G401 (cell line): Measurements from ENCODE around the gene PTGER3. TPM values are rescaled to one million over a fixed set of nuclear protein-coding genes. Genes with fewer than 3 reads are reported as not detected.
A peak's percentile ranks its signal among the peaks of the same experiment; 100 is the strongest.

Source experiments
- DNase-seq: peaks from one replicate; pipeline ENCODE4 v3.0.0-alpha.2; 2015; ENCODE audit warnings: low spot score
- in situ Hi-C: cut with HindIII; loops from 2 replicates; pipeline ENCODE4 v1.10.0; 2016; ENCODE audit warnings: low sequenced_read_pairs, mixed read lengths
- total RNA-seq: library from RNA; depleted of rRNA; stranded (reverse); fragments of >200 nt; shearing (Covaris generic); gene quantifications from 2 replicates; pipeline ENCODE4 v1.2.3, GENCODE V29; 2014; rRNA removed

PTGER3 gene
- total RNA-seq: not detected in 2 replicates

DNA sequence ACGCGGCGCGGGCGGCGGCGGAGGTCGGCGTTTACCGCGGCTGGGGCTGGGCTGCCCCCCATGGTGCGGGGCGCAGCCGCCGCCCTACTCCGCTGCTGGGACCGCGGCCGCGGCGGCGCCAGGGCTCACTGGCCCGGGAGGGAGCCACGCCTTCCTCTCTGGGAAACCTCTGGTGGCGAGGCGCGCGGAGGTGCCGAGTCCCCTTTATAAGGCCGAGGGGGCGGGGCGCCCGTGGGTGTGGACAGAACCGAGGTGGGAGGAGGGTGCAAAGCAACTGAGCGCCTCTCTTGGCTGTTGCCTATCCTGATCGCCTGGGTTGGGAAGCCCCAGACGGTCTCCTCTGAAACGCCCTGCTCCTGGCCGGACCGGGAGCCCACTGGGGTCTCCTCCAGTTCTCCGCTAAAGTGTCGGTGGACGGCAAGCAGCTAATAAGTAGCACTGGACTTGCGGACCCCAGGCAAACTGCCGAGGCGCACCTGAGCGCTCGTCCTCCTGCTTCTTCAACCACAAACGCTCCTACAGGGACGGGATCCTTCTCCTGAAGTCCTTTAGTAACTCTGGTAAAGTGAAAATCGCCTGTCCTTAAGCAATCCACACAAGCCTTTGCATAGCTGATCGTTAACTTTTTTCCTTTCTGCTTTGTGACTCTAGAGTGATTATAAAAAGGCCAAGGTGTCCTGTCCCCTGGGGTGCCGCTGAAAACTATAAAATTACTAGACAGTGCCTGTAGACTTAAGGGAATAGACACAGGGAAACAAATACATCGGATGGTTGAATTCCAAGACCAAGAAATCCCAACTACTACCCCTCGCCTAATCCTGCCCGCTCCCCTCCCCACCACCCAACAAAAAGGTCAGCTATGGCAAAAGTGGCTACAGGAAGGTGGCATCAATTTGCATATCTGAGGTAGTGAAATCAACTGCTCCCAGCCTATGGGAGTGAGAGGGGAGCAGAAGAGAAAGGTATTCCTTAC, at the start of gene PTGER3:
PTGER3 (minus strand) TSS at position 182 of the 973 bp plus-strand sequence. CDS start 239 bp downstream, outside the sequence.
- in situ Hi-C loops: no loop called here
- DNase-seq: no peak

DNA sequence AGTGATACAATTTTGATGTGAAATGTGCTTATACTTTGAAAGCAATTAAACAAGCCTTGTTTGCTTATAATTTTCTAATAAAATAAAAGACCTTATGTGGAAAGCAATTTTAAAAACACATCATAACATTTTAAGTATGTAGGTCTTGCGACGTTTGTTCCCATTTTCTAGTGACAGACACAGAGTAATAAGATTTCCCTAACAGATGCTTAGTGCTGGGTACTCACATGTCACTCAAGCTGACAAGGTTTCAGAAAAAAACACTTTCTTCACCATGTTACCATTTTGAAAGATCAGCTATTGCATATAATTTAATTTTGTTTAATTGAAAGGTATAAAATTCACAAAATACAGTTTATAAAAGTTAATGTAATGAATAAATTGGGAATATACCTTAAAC, 47.3 kb upstream of the PTGER3 start:
- in situ Hi-C loops: no loop called here
- no peak for DNase-seq

DNA sequence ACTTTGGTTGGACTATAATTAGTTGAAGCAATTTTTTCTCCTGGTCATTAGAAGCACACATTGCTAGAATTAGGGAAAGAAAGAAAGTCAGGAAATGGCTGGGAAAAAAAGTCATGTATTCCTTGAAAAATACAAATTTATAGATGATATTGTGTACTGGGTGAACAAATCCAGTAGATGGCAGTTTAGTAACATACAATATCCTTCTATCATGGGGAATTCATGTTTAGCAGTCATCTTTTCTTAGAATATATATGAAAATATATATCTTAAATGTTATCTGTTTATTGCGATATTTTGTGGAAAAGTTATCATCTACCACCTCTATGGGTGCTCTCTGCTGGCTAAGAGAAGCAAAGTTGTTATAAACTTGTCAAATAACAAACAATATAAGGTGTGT, 46.3 kb upstream of the PTGER3 start:
- peak; percentile 48 for DNase-seq
- in situ Hi-C loops: no loop called here

DNA sequence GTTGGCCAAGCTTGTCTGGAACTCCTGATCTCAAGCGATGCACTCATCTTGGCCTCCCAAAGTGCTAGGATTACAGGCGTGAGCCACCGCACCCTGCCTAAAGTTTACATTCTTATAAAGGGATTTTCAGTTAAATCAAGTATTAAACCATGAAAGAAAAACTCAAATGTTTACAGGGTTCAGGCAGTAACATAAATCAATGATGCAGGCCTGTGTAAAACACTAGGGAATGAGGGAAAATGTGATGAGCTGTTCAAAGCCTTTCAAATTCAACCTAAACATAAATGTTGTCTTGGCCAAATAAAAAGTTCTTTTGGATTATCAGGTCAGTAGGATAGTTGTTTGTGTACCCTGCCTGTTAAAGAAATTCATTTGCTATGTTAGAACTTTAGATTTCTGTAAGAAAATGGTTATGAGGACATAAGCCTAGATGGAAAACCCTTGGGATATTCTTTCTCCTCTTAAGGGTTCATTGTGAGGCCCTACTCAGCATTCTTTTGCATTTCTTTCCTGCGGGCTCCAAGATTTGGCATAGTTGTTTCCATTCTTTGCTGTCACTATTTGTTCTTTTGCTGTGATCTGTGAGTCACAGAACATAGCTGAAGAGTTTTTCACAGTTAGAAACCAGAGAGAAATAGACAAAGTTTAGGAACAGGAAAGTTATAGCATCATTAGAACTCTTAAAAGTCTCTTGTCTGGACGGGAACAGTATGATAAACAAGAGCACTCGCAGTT, 42.1 kb upstream of the PTGER3 start:
- in situ Hi-C loops: no loop called here
- DNase-seq: no peak

DNA sequence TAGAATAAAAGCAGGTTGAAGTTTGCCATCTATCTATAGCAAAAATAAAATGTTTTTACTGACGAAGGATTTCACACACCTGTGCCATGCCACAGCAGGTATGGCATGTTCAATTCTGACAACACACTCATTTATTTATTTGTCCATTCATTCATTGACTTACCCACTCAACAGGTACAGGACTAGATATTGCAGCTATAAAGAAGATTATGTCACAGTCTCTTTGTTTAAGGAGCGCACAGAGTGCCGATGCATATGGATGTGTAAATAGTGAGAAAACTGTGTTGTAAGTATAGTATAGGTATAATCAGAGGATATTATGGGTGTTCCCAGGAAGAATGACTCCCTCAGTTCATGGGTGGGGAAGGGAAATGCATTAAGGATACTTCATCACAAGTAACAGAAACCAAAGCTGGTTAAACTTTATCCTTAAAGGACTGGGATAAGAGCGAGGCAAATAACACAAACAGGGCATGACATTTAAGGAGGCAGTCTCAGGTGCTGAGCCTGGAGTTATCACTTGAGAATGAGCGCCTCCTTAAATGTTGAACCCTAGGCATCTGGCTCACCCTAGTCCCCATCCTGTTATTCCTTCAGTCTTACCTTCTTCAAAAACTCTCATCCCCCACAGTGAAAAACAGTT, 41.1 kb upstream of the PTGER3 start:
- DNase-seq: no peak
- in situ Hi-C loops: no loop called here

DNA sequence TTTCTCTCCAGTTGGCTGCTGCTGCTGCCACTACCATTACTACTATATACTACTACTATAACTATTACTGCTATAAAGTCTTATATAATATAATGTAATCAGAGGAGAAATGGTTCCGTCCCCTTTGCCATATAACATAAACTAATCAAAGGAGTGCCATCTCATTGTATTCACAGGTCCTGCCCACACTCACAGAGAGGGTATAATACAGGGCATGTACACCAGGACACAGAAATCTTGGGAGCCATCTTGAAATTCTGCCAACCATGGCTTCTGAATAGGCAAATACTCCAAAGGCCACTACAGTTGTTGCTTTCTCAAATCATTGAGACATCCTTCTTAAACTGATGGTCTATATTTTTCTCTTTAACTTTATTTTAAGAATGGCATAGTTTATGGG, 40.1 kb upstream of the PTGER3 start:
- DNase-seq: no peak
- in situ Hi-C loops: no loop called here

DNA sequence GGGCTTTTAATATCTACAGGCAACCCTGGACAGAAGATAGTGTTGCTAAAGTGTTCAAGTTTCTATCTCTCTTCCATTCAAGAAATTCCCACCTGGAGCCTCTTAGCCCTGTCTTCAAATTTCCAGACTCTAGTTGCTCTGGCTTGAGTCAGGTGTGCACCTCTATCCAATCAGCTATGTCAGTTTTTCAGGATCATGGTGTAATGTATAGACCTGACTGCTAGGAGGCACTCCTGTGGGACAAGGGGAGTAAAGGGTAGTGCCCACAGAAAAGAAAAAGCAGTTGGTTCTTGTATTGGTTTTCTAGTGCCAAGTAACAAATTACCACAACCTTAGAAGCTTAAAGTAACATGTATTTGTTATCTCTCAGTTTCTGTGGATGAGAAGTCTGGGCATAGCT, 39.4 kb upstream of the PTGER3 start:
- in situ Hi-C loops: no loop called here
- no peak for DNase-seq

DNA sequence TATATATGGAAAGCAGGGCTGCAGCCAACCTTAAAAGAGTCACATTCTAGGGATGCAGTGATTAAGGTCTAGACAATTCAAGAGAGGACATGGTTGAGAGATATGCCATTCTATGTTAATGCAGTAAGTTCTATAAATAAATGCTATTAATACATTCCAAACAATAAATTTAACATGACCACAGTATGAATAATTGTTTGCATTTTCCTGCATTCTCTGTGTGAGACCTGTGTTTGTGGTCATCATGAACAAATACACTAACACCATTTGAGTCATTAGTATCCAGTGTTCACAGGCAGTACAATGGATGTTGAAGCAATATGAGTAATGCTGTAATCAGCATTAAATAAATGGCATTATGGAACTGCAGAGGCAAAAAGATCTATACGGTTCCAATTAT, 38.7 kb upstream of the PTGER3 start:
- in situ Hi-C loops: no loop called here
- no peak for DNase-seq

DNA sequence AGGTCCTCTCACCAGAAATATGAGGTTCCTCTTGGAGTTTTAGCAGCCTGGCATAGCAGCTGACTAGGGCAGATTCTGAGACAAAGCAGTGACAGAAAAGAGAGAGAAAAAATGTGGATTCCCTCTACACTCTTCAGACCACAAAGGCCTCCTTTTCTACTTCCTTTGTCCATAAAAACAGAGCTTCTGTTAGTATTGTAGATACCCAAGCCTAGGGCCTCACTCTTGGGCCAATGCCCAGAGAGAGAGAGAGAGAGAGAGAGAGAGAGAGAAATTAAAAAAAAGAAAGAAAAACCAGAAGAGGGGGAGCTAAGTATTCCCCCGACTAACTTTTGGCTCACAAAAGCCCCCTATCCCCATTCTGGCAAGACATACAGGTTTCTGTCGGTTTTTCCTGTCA, 35.7 kb upstream of the PTGER3 start:
- no peak for DNase-seq
- in situ Hi-C loops: no loop called here

DNA sequence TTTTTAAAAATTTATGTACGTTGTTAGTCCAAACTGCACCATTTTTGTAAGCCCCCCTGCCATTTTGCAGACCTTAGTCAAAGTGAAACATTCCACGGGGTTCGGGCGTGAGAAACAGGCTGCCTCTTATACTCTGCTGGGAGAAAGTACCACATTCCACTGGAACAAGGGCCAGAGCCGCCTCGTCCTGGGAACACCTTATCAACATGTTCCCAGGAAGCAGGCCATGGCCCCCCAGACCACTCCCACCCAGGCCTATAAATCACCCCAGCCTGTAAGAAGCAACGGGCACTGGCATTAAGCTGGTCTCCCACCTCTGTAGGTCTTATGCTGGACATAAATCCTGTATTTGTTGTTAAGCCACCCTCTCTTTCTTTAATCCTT, 34.1 kb upstream of the PTGER3 start:
- DNase-seq: no peak

DNA sequence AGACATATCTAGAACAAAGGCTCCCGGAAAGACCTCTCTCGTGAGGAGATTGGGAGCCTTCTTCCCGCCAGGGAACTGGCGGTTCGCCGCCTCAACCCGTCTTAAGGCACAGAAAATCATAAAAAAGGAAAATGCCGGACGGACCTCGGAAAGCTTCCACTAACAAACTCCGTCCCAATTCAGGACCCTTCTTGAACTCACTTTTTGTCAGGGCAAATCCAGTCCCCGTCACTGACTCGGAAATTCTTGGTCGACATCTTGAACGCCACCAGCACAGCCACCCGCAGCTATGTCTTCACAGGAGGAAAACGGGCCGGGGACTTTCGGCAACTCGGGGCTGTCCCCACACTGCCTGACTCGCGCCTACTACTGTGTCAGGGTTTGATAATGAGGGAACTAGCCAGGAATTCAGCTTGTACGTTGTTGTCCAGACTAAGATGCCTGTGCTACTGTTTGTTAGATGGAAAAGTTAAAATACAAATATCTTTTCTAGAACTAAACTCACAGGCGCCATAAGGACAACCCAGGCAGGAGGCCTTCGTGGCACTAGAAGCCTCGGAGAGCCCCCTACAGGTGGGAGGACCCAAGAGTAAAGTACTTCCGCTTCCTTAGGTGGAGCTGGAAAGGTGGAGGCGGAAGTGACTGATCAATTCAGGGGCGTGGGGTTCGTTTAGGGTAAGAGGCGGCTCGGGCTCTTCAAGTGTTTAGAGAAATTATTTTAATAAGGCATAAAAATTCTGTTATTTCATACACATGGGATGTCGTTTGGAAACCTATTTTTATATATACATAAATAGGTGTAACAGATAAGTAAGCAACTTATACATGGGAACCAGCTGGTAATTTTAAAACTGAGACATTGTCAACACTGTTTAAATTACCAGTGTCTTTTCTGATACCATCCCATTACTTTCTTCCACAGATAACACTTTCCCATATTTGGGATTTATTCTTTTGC, 33.4 kb upstream of the PTGER3 start, which contains the start of gene ZRANB2:
ZRANB2 (minus strand) TSS at position 297 of the 958 bp plus-strand sequence; CDS start at position 257, 40 bp downstream.
- in situ Hi-C loops: no loop called here
- peak; percentile 95 for DNase-seq

More for the DNA sequence above, 34.1 kb upstream of the PTGER3 start:
- in situ Hi-C loops: no loop called here

DNA sequence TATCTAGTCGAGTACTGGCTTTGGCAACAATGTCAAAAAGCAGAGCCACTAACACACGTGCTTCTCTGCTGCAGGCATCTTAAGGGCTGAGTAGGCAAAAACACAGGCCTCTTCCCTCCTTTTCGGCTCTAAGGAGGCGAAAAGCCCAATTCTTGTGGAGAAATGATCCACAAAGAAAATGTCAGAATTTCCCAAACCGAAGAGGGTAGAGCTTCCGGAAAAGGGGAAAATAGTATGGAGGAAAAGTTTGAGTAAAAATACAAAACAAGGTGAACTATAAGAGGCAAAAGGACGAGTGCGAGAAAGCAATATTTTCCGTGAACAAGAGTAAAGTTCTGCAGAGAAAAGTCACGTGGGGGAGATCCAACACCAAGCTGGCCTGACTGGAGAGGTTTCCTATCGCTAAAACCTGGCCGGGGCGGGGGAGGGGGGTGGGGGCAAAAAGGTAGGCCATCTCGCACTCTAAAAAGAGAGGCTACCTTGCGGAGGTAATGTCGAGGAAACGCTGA, 32.7 kb upstream of the PTGER3 start:
- DNase-seq: peak; percentile 50
- in situ Hi-C loops: no loop called here

DNA sequence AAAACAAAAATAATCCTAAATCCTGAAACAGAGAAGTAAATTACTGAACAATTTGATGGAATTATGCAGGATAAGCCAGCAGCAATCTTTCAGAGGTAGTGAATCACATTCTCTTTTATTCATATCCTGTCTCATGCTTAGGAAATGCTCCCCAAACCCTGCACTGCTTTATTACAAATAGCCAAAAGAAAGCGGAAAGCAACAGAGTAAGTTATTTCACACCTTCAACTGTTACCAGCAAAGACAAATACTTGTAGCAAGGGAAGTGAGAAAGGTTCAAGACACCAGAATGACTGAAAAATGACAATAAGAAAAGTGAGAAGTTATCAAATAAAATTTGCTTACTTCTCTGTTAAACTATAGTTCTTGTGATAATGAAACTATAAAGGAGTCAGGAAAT, 27.1 kb upstream of the PTGER3 start:
- DNase-seq: no peak
- in situ Hi-C loops: no loop called here

DNA sequence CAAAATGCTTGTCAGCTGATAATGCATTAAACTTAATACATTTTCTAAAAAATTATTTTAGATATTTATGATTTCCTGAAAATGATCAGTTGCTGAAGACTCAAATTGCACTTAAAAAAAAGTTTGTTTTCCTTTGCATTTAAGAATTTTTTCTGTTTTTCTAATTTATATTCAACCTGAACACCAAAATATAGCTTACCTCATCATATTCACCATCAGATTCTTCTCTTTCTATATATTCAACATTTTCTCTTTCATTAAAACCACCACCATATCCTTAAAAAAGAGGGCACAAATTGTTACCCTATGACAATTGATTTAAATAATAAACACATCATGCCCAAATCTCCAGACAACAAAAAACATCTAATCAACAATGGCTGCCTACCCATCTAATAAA, 24.7 kb upstream of the PTGER3 start:
- DNase-seq: no peak
- in situ Hi-C loops: no loop called here

DNA sequence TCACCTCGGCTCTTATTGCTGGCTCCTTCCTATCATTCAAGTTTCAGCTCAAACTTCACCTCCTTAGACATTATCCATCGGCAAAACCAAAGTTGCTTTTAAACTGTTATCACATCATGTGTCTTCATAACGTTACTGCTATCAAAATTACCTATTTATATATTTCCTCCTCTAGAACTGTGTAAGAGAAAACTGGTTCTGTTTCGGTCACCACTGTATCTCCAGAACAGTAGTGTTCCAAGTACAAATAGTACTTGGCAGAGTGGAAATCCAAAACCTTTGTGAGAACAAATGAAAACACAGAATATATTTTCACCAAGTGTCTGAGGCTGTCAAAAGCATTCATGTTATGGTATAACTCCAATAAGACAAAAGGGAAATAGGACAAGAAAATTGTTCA, 24.1 kb upstream of the PTGER3 start:
- in situ Hi-C loops: no loop called here
- no peak for DNase-seq

DNA sequence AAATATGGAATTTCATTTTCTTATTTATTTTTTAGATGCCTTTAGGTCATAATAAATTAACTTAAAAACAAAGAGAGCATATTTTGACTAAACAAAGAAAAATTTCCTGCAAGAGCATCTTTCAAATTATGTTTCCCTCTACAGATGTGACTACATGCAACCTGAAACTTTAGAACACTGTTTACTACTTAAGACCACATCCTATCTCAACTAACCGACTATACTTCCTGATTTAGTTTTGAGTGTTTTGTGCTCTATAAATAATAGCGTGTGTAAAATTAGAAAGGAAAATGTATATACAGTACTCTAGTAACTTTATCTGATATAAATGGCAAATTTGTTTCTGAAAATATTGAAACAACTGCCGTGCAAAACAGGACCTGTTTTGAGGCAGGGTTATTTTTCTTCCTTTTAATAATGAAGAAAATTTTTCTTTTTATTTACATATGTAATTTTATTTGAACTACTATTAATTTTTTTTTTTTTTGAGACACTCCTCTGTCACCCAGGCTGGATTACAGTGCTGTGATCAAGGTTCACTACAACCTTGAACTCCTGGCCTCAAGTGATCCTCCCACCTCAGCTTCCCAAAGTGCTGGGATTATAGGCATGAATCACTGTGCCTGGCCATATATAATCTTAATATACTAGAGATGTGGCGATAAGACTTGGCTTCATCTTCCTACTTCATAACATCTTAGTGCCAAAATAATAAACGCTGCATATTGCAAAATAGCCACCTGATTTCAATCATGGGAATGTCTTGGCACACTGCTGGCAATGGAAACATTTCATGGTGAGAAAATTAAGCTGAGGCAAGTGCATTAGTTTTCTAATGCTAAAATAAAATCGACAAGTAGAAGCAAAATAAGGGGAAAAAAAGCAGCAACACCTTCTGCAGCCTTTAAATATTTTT, 21.0 kb upstream of the PTGER3 start:
- in situ Hi-C loops: no loop called here
- no peak for DNase-seq

DNA sequence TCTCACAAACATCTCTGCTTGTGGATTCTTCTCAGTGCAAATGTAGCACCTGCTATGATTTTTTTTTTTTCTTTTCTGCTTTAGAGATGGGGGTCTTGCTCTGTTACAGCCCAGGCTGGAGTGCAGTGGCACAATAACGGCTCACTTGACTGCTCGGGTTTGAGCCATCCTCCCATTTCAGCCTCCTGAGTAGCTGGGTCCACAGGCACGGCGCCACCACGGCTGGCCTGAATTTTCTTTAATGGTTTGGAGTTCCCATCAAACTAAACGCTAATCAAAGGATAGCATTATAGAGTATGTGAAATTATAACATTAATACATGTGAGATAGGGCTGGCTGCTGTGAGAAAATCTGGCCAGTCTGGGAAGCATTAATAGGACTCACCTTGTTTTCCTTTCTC, 7.2 kb upstream of the PTGER3 start:
- DNase-seq: no peak
- in situ Hi-C loops: no loop called here
